HG02852 (cell line): Measurements from ENCODE around the gene ATL3.
"Not testable (repeated sequence)": the region's sequence is repeated elsewhere in the genome, so short reads cannot be mapped to it uniquely, and the experiment has no call there.

Experiments used
- ATAC-seq: cut with Tn5 transposase; IDR thresholded peaks from one replicate; pipeline ENCODE4 v1.9.1; 2021; ENCODE audit warnings: mild to moderate bottlenecking, moderate library complexity; ENCODE audit not compliant: unreplicated experiment

The ATL3 gene

GRCh38 chr11:63681321-63682065 is 10.3 kb upstream of the ATL3 start, which contains the start of gene RTN3:
Gene RTN3, plus strand, starts transcription at chr11:63681500. Its CDS starts 137 bp downstream, at chr11:63681637.
- peak; percentile 86 for ATAC-seq

- peak; percentile 5 for ATAC-seq
Observed at GRCh38 chr11:63680834-63681320, 9.7 kb upstream of the ATL3 start.

GRCh38 chr11:63673579-63673978 is 2.4 kb upstream of the ATL3 start:
- no peak for ATAC-seq

GRCh38 chr11:63672936-63673539 is 1.9 kb upstream of the ATL3 start:
- no peak for ATAC-seq

GRCh38 chr11:63672156-63672463 is 934 bp upstream of the ATL3 start:
- ATAC-seq, result no peak

GRCh38 chr11:63670433-63671321 is 499 bp downstream of the ATL3 start:
- ATAC-seq, result peak; percentile 35

GRCh38 chr11:63670096-63670432 is 1.1 kb downstream of the ATL3 start:
- no peak for ATAC-seq

- no peak for ATAC-seq
Observed at GRCh38 chr11:63667995-63668795, 3.0 kb downstream of the ATL3 start.

GRCh38 chr11:63666874-63667273 is 4.3 kb downstream of the ATL3 start:
- ATAC-seq, result no peak

- no peak for ATAC-seq
Observed at GRCh38 chr11:63663809-63664208, 7.4 kb downstream of the ATL3 start.

- ATAC-seq, result no peak
Observed at GRCh38 chr11:63660972-63661371, 10.2 kb downstream of the ATL3 start.

- no peak for ATAC-seq
Observed at GRCh38 chr11:63652671-63653070, 18.5 kb downstream of the ATL3 start.

GRCh38 chr11:63643205-63643604 is 28.0 kb downstream of the ATL3 start:
- ATAC-seq, result no peak

- ATAC-seq, result no peak
Observed at GRCh38 chr11:63641727-63642126, 29.4 kb downstream of the ATL3 start.

GRCh38 chr11:63639199-63639832 is 31.9 kb downstream of the ATL3 start:
- no peak for ATAC-seq

GRCh38 chr11:63638436-63638835 is 32.7 kb downstream of the ATL3 start:
- ATAC-seq, result not testable (repeated sequence)

GRCh38 chr11:63635762-63636465 is 35.3 kb downstream of the ATL3 start:
- ATAC-seq, result no peak

- ATAC-seq, result no peak
Observed at GRCh38 chr11:63629426-63629825, 41.8 kb downstream of the ATL3 start.

GRCh38 chr11:63623513-63624140 is 47.5 kb downstream of the ATL3 start:
- no peak for ATAC-seq
